HG02840 (cell line): Measurements from ENCODE around the gene CBLC.

Source experiments
- ATAC-seq: cut with Tn5 transposase; IDR thresholded peaks from one replicate; pipeline ENCODE4 v1.9.1; 2021; ENCODE audit warnings: mild to moderate bottlenecking, moderate library complexity, moderate number of reproducible peaks; ENCODE audit not compliant: unreplicated experiment, low FRiP score

The CBLC gene, protein sequence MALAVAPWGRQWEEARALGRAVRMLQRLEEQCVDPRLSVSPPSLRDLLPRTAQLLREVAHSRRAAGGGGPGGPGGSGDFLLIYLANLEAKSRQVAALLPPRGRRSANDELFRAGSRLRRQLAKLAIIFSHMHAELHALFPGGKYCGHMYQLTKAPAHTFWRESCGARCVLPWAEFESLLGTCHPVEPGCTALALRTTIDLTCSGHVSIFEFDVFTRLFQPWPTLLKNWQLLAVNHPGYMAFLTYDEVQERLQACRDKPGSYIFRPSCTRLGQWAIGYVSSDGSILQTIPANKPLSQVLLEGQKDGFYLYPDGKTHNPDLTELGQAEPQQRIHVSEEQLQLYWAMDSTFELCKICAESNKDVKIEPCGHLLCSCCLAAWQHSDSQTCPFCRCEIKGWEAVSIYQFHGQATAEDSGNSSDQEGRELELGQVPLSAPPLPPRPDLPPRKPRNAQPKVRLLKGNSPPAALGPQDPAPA

GRCh38 chr19:44777715-44778347 lies at the start of gene CBLC:
TSS of gene CBLC (plus strand) at chr19:44777890. CDS start at chr19:44777932, 42 bp downstream.
- ATAC-seq: no peak

- no peak for ATAC-seq
Measured at GRCh38 chr19:44728178-44728577, 49.5 kb upstream of the CBLC start.

DNA sequence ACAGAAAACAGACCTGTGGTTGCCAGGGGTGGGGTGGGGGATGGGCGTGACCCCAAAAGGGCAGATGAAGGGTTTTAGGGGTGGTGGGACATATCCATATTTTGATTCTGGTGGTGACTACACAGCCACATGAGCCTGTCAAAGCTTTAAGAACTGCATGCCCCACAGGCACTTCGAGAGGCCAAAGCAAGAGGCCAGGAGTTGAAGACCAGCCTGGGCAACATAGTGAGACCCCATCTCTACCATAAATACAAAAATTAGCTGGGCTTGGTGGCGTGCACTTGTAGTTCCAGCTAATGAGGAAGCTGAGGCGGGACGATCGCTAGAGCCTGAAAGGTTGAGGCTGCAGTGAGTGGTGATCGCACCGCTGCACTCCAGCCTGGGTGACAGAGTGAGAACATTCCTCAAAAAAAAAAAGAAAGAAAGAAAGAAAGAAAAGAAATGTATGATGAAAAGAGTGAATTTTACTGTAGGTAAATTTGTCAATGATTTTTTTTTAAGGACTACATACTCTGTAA lies 48.1 kb upstream of the CBLC start:
- ATAC-seq: no peak

GRCh38 chr19:44731081-44731480 lies 46.6 kb upstream of the CBLC start:
- ATAC-seq: no peak

DNA sequence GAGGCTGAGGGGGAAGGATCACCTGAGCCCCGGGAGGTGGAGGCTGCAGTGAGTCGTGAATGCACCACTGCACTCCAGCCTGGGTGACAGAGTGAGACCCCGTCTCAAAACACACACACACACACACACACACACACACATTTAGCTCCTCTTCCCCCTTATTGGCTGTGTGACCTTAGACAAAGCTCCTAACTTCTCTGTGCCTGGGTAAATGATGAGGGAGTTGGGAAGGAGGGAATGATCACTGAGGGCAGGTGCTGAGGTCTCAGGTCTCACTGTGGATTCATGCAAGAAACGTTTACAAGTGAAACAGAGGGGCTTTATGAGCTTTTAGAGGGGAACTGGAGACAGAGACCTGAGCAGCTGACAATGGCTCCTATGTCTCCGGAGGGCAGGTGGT lies 46.1 kb upstream of the CBLC start:
- no peak for ATAC-seq

GRCh38 chr19:44732235-44733014 lies 45.3 kb upstream of the CBLC start:
- no peak for ATAC-seq

DNA sequence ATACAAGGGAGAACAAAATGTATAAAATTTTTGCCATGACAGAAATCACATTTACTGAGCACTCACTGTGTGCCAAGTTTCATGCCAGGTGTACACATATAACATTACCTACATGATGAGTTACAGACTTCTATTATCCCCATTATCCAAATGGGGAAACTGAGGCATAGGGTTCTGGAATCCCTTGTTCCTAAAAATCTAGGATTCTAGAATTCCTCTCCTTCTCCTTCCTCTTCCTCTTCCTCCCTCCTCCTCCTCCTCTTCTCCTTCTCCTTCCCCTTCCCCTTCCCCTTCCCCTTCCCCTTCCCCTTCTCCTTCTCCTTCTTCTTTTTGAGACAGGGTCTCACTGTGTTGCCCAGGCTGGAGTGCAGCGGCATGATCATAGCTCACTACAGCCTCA lies 43.3 kb upstream of the CBLC start:
- ATAC-seq: no peak

- ATAC-seq: no peak
Measured at GRCh38 chr19:44735011-44735410, 42.7 kb upstream of the CBLC start.

DNA sequence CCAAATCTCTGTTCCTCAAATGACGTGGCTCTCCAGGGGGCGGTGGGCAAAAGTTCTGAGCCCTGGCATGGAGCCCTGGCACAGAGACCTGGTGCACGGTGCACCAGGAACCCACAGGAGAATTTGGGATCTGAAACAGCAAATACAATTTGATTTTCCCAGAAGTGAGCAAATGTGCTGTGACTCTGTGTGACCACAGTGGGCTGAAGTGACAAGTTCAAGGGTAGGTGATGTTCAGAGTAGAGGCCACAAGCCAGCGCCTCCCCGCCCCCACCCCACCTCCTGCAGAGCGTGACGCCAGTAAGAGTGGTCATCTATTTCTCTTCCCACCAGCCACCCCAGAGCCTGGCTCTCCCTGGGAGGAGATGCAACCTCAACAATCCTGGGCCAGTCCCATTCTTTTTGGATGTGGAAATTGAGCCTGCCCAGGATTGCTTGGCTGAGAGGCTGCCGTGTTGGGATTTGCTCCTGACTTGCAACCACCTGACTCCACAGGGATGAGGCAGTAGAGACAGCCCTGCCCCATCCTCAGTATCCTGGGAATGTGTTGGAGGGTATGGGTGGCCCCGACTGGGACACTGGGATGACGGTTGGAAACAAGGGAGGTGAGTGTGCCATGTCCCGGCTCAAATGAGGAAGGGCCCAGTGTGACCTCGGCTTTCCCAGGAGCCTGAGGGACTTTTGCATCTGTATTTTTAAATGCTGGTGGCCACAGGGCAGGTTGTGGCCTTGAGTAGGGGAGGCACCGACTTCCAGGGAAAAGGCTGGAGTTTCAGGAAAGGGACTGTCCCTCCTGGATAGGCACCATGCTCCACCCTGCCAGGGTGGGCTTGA lies 40.2 kb upstream of the CBLC start:
- ATAC-seq: no peak

- no peak for ATAC-seq
Measured at GRCh38 chr19:44738136-44738535, 39.6 kb upstream of the CBLC start.

DNA sequence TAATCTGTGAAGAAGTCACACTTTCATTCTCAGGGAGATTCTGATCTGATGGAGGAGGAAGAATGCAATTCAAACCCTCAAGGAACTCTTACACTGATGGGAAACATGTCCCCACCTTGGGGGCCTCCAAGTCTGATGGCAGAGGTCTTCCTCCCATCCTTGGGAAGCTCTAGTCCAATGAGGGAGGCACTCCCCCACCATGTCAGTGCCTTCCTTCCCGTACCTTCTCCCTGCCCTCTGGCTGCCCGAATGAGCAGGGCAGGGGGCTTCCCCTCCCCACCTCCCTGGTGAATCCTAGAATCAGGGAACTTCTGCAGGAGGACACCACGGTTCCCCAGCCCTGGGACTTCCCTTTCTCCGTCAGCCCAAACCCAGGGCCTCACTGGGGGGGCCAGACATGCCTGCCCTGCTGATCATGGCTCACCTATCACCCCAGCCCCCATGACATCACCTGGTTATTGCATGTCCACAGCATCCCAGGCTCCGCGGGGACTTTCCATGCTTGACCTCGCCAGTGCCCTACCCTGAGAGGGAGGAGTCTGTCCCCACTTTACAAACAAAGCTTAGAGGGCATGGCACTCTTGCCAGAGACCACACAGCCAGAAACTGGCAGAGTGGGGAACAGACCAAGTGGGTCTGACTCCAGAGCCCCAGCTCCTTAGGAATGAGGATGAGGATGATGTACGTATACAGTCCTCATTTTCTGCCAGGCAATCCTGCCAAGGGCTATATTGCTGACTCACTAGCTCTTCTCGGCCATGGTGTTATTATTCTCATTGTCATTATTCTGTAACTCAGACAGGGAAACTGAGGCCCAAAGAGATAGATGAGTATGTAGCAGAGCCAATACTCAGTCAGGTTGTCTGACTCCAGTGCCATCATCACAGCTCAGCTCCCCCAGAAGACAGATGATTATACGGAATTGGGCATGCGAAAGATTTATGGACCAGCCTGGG lies 38.8 kb upstream of the CBLC start:
- ATAC-seq: no peak

DNA sequence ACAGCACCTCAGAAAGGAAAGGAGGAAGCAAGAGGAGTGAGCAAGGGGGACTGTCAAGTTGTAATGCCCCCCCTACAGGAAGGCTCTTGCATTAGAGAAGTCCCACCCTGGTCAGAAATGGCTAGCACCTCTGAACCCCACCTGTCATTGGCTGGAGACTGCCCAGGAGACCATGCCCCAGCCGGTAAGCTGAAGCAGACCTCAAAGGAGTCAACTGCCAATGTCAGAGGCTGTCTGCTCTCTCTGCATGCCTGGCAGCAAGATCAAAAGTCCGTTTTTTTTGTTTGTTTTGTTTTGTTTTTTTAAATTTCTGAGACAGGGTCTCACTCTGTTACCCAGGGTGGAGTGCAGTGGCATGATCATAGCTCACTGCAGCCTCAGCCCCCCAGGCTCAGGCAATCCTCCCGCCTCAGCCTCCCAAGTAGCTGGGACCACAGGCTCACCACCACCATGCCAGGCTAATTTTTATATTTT lies 37.3 kb upstream of the CBLC start:
- no peak for ATAC-seq

DNA sequence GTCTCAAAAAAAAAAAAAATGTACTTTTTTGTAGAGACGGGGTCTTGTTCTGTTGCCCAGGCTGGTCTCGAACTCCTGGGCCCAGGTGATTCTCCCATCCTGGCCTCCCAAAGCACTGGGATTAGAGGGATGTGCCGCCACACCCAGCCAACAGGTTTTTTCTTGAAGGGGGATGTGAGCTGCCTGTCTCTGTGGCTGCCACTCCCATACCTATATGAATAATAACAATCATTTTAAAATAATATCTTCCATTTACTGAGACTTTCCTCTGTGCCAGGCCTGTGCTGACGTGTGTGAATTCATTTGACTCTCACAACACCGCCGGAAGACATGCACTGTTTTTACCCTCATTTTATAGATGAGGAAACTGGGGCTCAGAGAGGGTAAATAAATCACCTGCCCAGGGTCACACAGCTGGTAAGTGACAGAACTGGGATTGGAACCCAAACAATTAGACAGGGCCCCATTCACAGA lies 36.4 kb upstream of the CBLC start:
- ATAC-seq: no peak

- no peak for ATAC-seq
Measured at GRCh38 chr19:44741841-44742329, 35.8 kb upstream of the CBLC start.

DNA sequence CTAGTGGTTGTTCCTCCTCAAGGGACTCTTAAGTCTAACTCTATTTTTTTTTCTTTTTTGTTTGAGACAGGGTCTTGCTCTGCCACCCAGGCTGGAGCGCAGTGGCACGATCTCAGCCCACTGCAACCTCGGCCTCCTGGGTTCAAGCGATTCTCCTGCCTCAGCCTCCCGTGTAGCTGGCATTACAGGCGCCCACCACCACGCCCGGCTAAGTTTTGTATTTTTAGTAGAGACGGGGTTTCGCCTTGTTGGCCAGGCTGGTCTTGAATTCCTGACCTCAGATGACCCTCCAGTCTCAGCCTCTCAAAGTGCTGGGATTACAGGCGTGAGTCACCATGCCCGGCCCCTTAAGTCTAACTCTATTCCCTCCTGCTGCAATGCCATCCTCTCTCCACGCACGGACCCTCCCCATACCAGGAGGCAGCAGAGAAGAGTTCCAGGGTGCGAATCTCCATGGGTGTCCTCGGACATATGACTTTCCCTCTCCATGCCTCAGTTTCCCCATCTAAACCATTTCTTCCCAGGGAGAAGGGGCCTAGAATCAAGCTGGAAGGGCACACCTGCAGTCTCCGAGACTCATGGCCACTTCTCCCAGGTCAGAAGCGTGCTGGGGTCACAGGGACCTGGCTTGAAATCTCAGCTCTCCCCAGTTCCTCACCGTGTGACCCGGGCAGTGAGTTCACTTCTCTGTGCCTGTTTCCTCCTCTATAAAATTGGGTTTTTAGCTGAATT lies 35.2 kb upstream of the CBLC start:
- ATAC-seq: no peak

DNA sequence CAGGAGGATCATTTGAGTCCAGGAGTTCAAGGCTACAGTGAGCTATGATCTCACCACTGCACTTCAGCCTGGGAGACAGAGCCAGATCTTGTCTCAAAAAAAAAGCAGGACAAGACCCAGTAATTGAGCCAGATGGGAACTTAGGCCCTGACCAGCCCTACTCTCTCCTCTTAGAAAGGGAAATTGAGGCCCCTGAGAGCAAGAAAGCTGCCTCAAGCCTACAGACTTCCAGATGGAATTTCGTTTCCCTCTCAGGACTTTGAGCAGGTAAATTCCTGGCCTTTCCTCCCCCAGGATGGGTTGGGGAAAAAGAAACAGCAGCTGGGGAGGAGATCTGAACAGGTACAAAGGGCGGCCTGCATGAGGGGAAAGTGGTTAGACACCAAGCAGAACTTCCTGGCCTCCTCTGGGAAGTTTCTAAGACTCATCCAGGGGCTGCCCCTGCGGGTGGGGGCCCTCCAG lies 32.8 kb upstream of the CBLC start:
- ATAC-seq: no peak

DNA sequence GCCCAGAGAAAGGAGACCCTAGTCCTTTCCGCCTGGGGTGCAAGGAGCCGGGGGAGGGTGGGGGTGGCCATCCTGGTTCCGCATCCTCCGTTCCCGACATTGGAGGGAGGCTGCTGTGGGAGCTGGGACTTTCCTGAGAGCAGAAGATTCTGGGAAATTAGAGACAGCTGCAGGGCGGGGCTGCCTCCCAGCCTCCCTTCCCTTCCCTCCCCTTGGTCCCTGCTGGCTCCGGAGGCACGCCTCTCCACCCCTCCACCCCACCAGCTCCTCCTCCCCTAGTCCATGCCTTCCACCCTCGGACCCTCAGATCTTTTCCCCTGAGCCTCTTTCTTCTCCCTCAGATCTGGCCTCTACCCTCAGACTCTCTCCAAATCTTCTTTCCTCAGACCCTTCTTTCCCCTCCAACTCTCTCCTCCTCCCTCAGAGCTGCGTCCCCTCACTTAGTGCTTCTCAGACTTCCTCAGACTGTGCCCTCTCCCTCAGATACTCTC lies 32.3 kb upstream of the CBLC start:
- ATAC-seq: no peak
